H9 (cell line): ENCODE results near the gene ZSCAN18. TPM values are rescaled to one million over a fixed set of nuclear protein-coding genes. Genes with fewer than 3 reads are reported as not detected.

Source experiments
- DNase-seq: peaks from one replicate; pipeline ENCODE4 v3.0.0-alpha.2; 2017
- H2AFZ ChIP-seq: one replicate; pipeline ENCODE4 v1.6.1; 2013; ENCODE audit warnings: mild to moderate bottlenecking, low read length, control low read depth, moderate library complexity
- H2AK5ac ChIP-seq: 2 replicates; pipeline ENCODE4 v1.6.1; 2013; ENCODE audit warnings: low read length, control low read depth, mixed read lengths; ENCODE audit not compliant: insufficient read length
- H2BK120ac ChIP-seq: one replicate; pipeline ENCODE4 v1.6.1; 2013; ENCODE audit warnings: low read depth, mild to moderate bottlenecking, low read length, control low read depth, inconsistent platforms; ENCODE audit not compliant: poor library complexity, severe bottlenecking
- H2BK12ac ChIP-seq: 2 replicates; pipeline ENCODE4 v1.6.1; 2013; ENCODE audit warnings: low read length, control low read depth, mixed read lengths, low read depth; ENCODE audit not compliant: insufficient read length
- H2BK15ac ChIP-seq: 2 replicates; pipeline ENCODE4 v1.6.1; 2013; ENCODE audit warnings: low read depth, low read length, control low read depth
- H2BK20ac ChIP-seq: one replicate; pipeline ENCODE4 v1.6.1; 2013; ENCODE audit warnings: low read depth, mild to moderate bottlenecking, low read length, control low read depth, inconsistent platforms; ENCODE audit not compliant: poor library complexity, severe bottlenecking
- H2BK5ac ChIP-seq: 2 replicates; pipeline ENCODE4 v1.6.1; 2013; ENCODE audit warnings: low read length, control low read depth, mixed read lengths; ENCODE audit not compliant: insufficient read length
- H3K14ac ChIP-seq: 2 replicates; pipeline ENCODE4 v1.6.1; 2013; ENCODE audit warnings: low read length, control low read depth; ENCODE audit not compliant: insufficient read depth
- H3K18ac ChIP-seq: 2 replicates; pipeline ENCODE4 v1.6.1; 2013; ENCODE audit warnings: low read depth, mild to moderate bottlenecking, mixed read lengths, low read length, control low read depth; ENCODE audit not compliant: insufficient read length
- H3K23ac ChIP-seq: 2 replicates; pipeline ENCODE4 v1.6.1; 2013; ENCODE audit warnings: low read length, control low read depth, mixed read lengths, low read depth; ENCODE audit not compliant: insufficient read length
- H3K23me2 ChIP-seq: 2 replicates; pipeline ENCODE4 v1.6.1; 2013; ENCODE audit warnings: low read depth, mild to moderate bottlenecking, mixed read lengths, low read length, control low read depth; ENCODE audit not compliant: insufficient read length, poor library complexity, severe bottlenecking
- H3K27ac ChIP-seq: 2 replicates; pipeline ENCODE4 v1.5.1; 2013; ENCODE audit warnings: low read length, control low read depth, mixed read lengths, low read depth; ENCODE audit not compliant: insufficient read length
- H3K27me3 ChIP-seq: 2 replicates; pipeline ENCODE4 v1.6.1; 2013; ENCODE audit warnings: low read length, control low read depth, inconsistent platforms; ENCODE audit not compliant: insufficient read depth
- H3K4ac ChIP-seq: 2 replicates; pipeline ENCODE4 v1.6.1; 2013; ENCODE audit warnings: low read depth, mild to moderate bottlenecking, control low read depth, inconsistent platforms, low read length, moderate library complexity
- H3K4me1 ChIP-seq: 2 replicates; pipeline ENCODE4 v1.6.1; 2013; ENCODE audit warnings: low read length, control low read depth, inconsistent platforms; ENCODE audit not compliant: insufficient read depth
- H3K4me2 ChIP-seq: 2 replicates; pipeline ENCODE4 v1.6.1; 2013; ENCODE audit warnings: low read length, control low read depth, mixed read lengths; ENCODE audit not compliant: insufficient read length, insufficient read depth
- H3K56ac ChIP-seq: 2 replicates; pipeline ENCODE4 v1.6.1; 2013; ENCODE audit warnings: low read depth, mild to moderate bottlenecking, mixed read lengths, low read length, control low read depth; ENCODE audit not compliant: insufficient read length
- H3K79me1 ChIP-seq: 2 replicates; pipeline ENCODE4 v1.6.1; 2013; ENCODE audit warnings: low read depth, mild to moderate bottlenecking, moderate library complexity, low read length, control low read depth, inconsistent platforms; ENCODE audit not compliant: insufficient read depth, poor library complexity, severe bottlenecking
- H3K79me2 ChIP-seq: 2 replicates; pipeline ENCODE4 v1.6.1; 2013; ENCODE audit warnings: low read length, control low read depth, inconsistent platforms; ENCODE audit not compliant: insufficient read depth
- H3K9ac ChIP-seq: 2 replicates; pipeline ENCODE4 v1.6.1; 2013; ENCODE audit warnings: low read length, control low read depth, mixed read lengths; ENCODE audit not compliant: insufficient read length; ENCODE audit errors: extremely low read depth
- H3K9me3 ChIP-seq: one replicate; pipeline ENCODE4 v1.6.1; 2013; ENCODE audit warnings: low read depth, low read length, inconsistent platforms; ENCODE audit not compliant: control insufficient read depth
- H3T11ph ChIP-seq: one replicate; pipeline ENCODE4 v1.6.1; 2013; ENCODE audit warnings: mild to moderate bottlenecking, low read length, control low read depth, inconsistent platforms
- H4K20me1 ChIP-seq: one replicate; pipeline ENCODE4 v1.6.1; 2013; ENCODE audit not compliant: control insufficient read depth, insufficient read length, insufficient read depth
- H4K5ac ChIP-seq: 2 replicates; pipeline ENCODE4 v1.6.1; 2013; ENCODE audit warnings: low read depth, mild to moderate bottlenecking, mixed read lengths, low read length, control low read depth; ENCODE audit not compliant: insufficient read length
- H4K8ac ChIP-seq: replicated peaks from 2 replicates; pipeline ENCODE4 v1.6.1; 2013; ENCODE audit warnings: low read length, control low read depth, mixed read lengths, low read depth; ENCODE audit not compliant: insufficient read length
- H4K91ac ChIP-seq: 2 replicates; pipeline ENCODE4 v1.6.1; 2013; ENCODE audit warnings: low read depth, mild to moderate bottlenecking, moderate library complexity, mixed read lengths, low read length, control low read depth; ENCODE audit not compliant: insufficient read length
- H3K27ac Mint-ChIP-seq, 3 experiments: 2 replicates in 2 of 3; 3 replicates in 1 of 3; pipeline ENCODE4 v1.8.0; 2020 to 2021; ENCODE audit warnings: mixed read lengths in 3 of 3, mild to moderate bottlenecking in 1 of 3, moderate library complexity in 1 of 3
- H3K27me3 Mint-ChIP-seq: 2 replicates; pipeline ENCODE4 v1.8.0; 2021; ENCODE audit warnings: low read depth, mild to moderate bottlenecking, moderate library complexity, mixed read lengths
- H3K36me3 Mint-ChIP-seq, 3 experiments: 2 replicates in 2 of 3; 3 replicates in 1 of 3; pipeline ENCODE4 v1.8.0; 2020 to 2021; ENCODE audit warnings: low read depth in 3 of 3, mixed read lengths in 3 of 3; ENCODE audit not compliant: insufficient read depth in 1 of 3
- H3K4me1 Mint-ChIP-seq, 2 experiments: 2 replicates each; pipeline ENCODE4 v1.8.0; 2020; ENCODE audit warnings: mixed read lengths in 2 of 2
- H3K4me3 Mint-ChIP-seq, 2 experiments: 2 replicates in 1 of 2; 3 replicates in 1 of 2; pipeline ENCODE4 v1.8.0; 2020 to 2021; ENCODE audit warnings: mild to moderate bottlenecking in 2 of 2, mixed read lengths in 2 of 2, moderate library complexity in 1 of 2
- H3K9me3 Mint-ChIP-seq, 2 experiments: 2 replicates in 1 of 2; 3 replicates in 1 of 2; pipeline ENCODE4 v1.8.0; 2020; ENCODE audit warnings: mild to moderate bottlenecking in 2 of 2, mixed read lengths in 2 of 2, moderate library complexity in 1 of 2
- WGBS: extraction: QIAGEN DNeasy Blood & Tissue Kit; methylation state at CpG from one replicate; pipeline ENCODE4 v1.1.7; 2013; ENCODE audit warnings: missing lambda C conversion rate, low lambda C conversion rate, mixed read lengths; ENCODE audit not compliant: insufficient read length; ENCODE audit errors: extremely low coverage; 5-methylcytosine and 5-hydroxymethylcytosine counted together
- total RNA-seq: library from RNA; stranded (reverse); gene quantifications from 2 replicates; pipeline ENCODE4 v1.2.1, GENCODE V29; 2021
- TF ChIP-seq, protein P1 (sequence below): fragments of 200-600 bp; sonication (generic); conservative IDR thresholded peaks from 3 replicates; pipeline ENCODE4 v1.8.0; 2021; ENCODE audit warnings: antibody characterized with exemption, mild to moderate bottlenecking

The ZSCAN18 gene
- total RNA-seq, 1 experiment from 2014 or later, result 40.1 TPM

DNA sequence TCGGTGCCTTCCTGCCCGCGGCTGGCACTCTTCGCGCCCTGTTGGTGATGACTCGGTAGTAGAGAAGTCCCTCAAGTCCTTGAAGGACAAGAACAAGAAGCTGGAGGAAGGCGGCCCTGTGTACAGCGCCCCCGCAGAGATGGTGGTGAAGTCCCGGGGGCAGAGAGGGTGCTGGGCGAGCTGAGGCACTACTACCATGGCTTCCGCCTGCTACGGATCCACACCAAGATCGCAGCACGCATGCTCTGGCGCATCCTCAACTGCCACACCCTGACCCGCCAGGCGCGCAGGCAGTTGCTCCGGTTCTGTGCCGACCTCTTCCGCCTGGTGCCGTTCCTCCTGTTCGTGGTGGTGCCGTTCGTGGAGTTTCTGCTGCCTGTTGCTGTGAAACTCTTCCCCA is 53.1 kb downstream of the ZSCAN18 start:
- 0 out of 4 replicates have a peak, but pooled peaks cover 0 to 2% of the 10 kb centered on the region in 2 experiments for H3K4me1 Mint-ChIP-seq
- no peaks in the 10 kb centered on the region for H3K79me1 ChIP-seq
- H4K20me1 ChIP-seq, result no peaks in the 10 kb centered on the region
- H3K4ac ChIP-seq, result no peak overlapping the region
- H2BK5ac ChIP-seq, result no peak overlapping the region
- WGBS, result no CpG with 5 or more reads among the region's 26 CpGs
- H3K27me3 Mint-ChIP-seq, result peaks cover 50% of the 10 kb centered on the region
- H3K18ac ChIP-seq, result no peak overlapping the region
- H3K9me3 ChIP-seq, result peaks cover 32% of the 10 kb centered on the region
- no peak overlapping the region for H3K14ac ChIP-seq
- H4K91ac ChIP-seq, result no peak overlapping the region
- H4K8ac ChIP-seq, result no peak overlapping the region
- no peak overlapping the region for H2BK20ac ChIP-seq
- H2AK5ac ChIP-seq, result no peak overlapping the region
- no peak overlapping the region for H3K23ac ChIP-seq
- H3K4me3 Mint-ChIP-seq, result no peak overlapping the region
- H3K79me2 ChIP-seq, result no peaks in the 10 kb centered on the region
- no peak overlapping the region for H2BK12ac ChIP-seq
- no peak for DNase-seq
- H3K9me3 Mint-ChIP-seq, result peaks cover 79 to 83% of the 10 kb centered on the region in 2 experiments
- TF ChIP-seq, protein P1, sequence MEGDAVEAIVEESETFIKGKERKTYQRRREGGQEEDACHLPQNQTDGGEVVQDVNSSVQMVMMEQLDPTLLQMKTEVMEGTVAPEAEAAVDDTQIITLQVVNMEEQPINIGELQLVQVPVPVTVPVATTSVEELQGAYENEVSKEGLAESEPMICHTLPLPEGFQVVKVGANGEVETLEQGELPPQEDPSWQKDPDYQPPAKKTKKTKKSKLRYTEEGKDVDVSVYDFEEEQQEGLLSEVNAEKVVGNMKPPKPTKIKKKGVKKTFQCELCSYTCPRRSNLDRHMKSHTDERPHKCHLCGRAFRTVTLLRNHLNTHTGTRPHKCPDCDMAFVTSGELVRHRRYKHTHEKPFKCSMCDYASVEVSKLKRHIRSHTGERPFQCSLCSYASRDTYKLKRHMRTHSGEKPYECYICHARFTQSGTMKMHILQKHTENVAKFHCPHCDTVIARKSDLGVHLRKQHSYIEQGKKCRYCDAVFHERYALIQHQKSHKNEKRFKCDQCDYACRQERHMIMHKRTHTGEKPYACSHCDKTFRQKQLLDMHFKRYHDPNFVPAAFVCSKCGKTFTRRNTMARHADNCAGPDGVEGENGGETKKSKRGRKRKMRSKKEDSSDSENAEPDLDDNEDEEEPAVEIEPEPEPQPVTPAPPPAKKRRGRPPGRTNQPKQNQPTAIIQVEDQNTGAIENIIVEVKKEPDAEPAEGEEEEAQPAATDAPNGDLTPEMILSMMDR, result no peak
- no peak overlapping the region for H3K9ac ChIP-seq
- H2AFZ ChIP-seq, result no peak overlapping the region
- H2BK15ac ChIP-seq, result no peak overlapping the region
- no peak overlapping the region for H3K27ac Mint-ChIP-seq
- no peak overlapping the region for H3K56ac ChIP-seq
- no peak overlapping the region for H3K27ac ChIP-seq
- H3K4me2 ChIP-seq, result no peak overlapping the region
- H2BK120ac ChIP-seq, result no peak overlapping the region
- H3K23me2 ChIP-seq, result no peaks in the 10 kb centered on the region
- no peak overlapping the region for H3T11ph ChIP-seq
- H4K5ac ChIP-seq, result no peak overlapping the region
- H3K27me3 ChIP-seq, result no peaks in the 10 kb centered on the region; the same call in 1 of the 2 replicates
- H3K36me3 Mint-ChIP-seq, result peaks cover 4 to 30% (median 11%) of the 10 kb centered on the region in 3 experiments; a peak in 6 of 7 replicates
- H3K4me1 ChIP-seq, result no peaks in the 10 kb centered on the region
